Measurements from ENCODE around the gene VILL.

VILL gene

GRCh38 chr3:38036286-38036685 is 45.7 kb downstream of the VILL start:
- TF ChIP-seq CTCF (conservative IDR thresholded peaks at IDR 0.05; ENCODE audit: control insufficient read depth, insufficient read depth, low read depth, low read length) = no peak
- DNase-seq (ENCODE audit: low read depth) = no peak

GRCh38 chr3:38036906-38037305 is 46.3 kb downstream of the VILL start:
- H3K4me3 ChIP-seq (ENCODE audit: control insufficient read depth, low read depth, low read length) = no peak overlapping the region
- DNase-seq (ENCODE audit: low read depth) = no peak
- no peak for TF ChIP-seq CTCF (conservative IDR thresholded peaks at IDR 0.05; ENCODE audit: control insufficient read depth, insufficient read depth, low read depth, low read length)

More at GRCh38 chr3:38036286-38036685, 45.7 kb downstream of the VILL start:
- no peak overlapping the region for H3K4me3 ChIP-seq (ENCODE audit: control insufficient read depth, low read depth, low read length)

- no peak for DNase-seq (ENCODE audit: low read depth)
- no peak for TF ChIP-seq CTCF (conservative IDR thresholded peaks at IDR 0.05; ENCODE audit: control insufficient read depth, insufficient read depth, low read depth, low read length)
- H3K4me3 ChIP-seq (ENCODE audit: control insufficient read depth, low read depth, low read length) = no peak overlapping the region
Measured at GRCh38 chr3:38038447-38038911, 47.9 kb downstream of the VILL start.

- DNase-seq (ENCODE audit: low read depth) = peak; percentile 34
- H3K4me3 ChIP-seq (ENCODE audit: control insufficient read depth, low read depth, low read length) = peak within 1 kb of the TSS; percentile 37
- no peak for TF ChIP-seq CTCF (conservative IDR thresholded peaks at IDR 0.05; ENCODE audit: control insufficient read depth, insufficient read depth, low read depth, low read length)
Measured at GRCh38 chr3:38039101-38039898, 48.7 kb downstream of the VILL start, which contains the start of gene DLEC1. Gene DLEC1, plus strand, starts transcription at chr3:38039208. Its CDS starts 18 bp downstream, at chr3:38039226.

- H3K4me3 ChIP-seq (ENCODE audit: control insufficient read depth, low read depth, low read length) = no peak overlapping the region
- peak; percentile 22 for TF ChIP-seq CTCF (conservative IDR thresholded peaks at IDR 0.05; ENCODE audit: control insufficient read depth, insufficient read depth, low read depth, low read length)
- peak; percentile 45 for DNase-seq (ENCODE audit: low read depth)
Measured at GRCh38 chr3:38039899-38040261, 49.3 kb downstream of the VILL start.

- H3K4me3 ChIP-seq (ENCODE audit: control insufficient read depth, low read depth, low read length) = no peak overlapping the region
- no peak for DNase-seq (ENCODE audit: low read depth)
- no peak for TF ChIP-seq CTCF (conservative IDR thresholded peaks at IDR 0.05; ENCODE audit: control insufficient read depth, insufficient read depth, low read depth, low read length)
Measured at GRCh38 chr3:38040401-38040800, 49.8 kb downstream of the VILL start.
